ENCODE data around the gene SURF6.

- TF ChIP-seq CTCF (IDR thresholded peaks at IDR 0.05) = no peak
- TF ChIP-seq POLR2A (IDR thresholded peaks at IDR 0.05) = no peak
- no peak for TF ChIP-seq POLR2AphosphoS5 (IDR thresholded peaks at IDR 0.05)
- no peak for TF ChIP-seq EP300 (IDR thresholded peaks at IDR 0.05)
Measured at GRCh38 chr9:133290751-133291302, 45.2 kb downstream of the SURF6 start.
